ENCODE data around the gene CDC7. TPM values are rescaled to one million over a fixed set of nuclear protein-coding genes. Genes with fewer than 3 reads are reported as not detected.

Gene CDC7
- total and polyA plus RNA-seq, 2 donors = 1.9 to 26.1 TPM

GRCh38 chr1:91520942-91521507 lies 20.4 kb downstream of the CDC7 start:
- no peaks in the 10 kb centered on the region for H3K4me1 ChIP-seq (ENCODE audit: insufficient read depth)
- DNase-seq (ENCODE audit: extremely low spot score) = no peak
- no peak overlapping the region for H3K27ac ChIP-seq (ENCODE audit: low read depth)
- H3K36me3 ChIP-seq (ENCODE audit: insufficient read depth) = no peaks in the 10 kb centered on the region
- WGBS = 54% methylated on average over 2 of the region's 2 CpGs
- H3K4me3 ChIP-seq (ENCODE audit: low read depth, low read length) = no peak overlapping the region

GRCh38 chr1:91523482-91523881 lies 22.8 kb downstream of the CDC7 start:
- Histone ChIP-seq H3K4me1 (ENCODE audit: insufficient read depth) (no peaks in the 10 kb centered on the region), H3K4me3 (ENCODE audit: low read depth, low read length) (no peak overlapping the region), H3K36me3 (ENCODE audit: insufficient read depth) (no peaks in the 10 kb centered on the region), H3K27ac (ENCODE audit: low read depth) (no peak overlapping the region)
- no peak for DNase-seq (ENCODE audit: extremely low spot score)
- WGBS = 55% methylated on average over 1 of the region's 1 CpG

GRCh38 chr1:91526496-91526895 lies 25.8 kb downstream of the CDC7 start:
- DNase-seq (ENCODE audit: extremely low spot score) = no peak
- Histone ChIP-seq H3K4me1 (ENCODE audit: insufficient read depth) (no peaks in the 10 kb centered on the region), H3K27ac (ENCODE audit: low read depth) (no peak overlapping the region)

GRCh38 chr1:91527266-91527765 lies 26.7 kb downstream of the CDC7 start:
- 78% methylated on average over 4 of the region's 4 CpGs for WGBS
- Histone ChIP-seq H3K4me3 (ENCODE audit: low read depth, low read length) (no peak overlapping the region), H3K36me3 (ENCODE audit: insufficient read depth) (no peaks in the 10 kb centered on the region), H3K27ac (ENCODE audit: low read depth) (no peak overlapping the region), H3K4me1 (ENCODE audit: insufficient read depth) (no peaks in the 10 kb centered on the region)
- DNase-seq (ENCODE audit: extremely low spot score) = no peak

More at GRCh38 chr1:91526496-91526895, 25.8 kb downstream of the CDC7 start:
- H3K36me3 ChIP-seq (ENCODE audit: insufficient read depth) = no peaks in the 10 kb centered on the region
- 40% methylated on average over 5 of the region's 5 CpGs for WGBS
- no peak overlapping the region for H3K4me3 ChIP-seq (ENCODE audit: low read depth, low read length)

- DNase-seq (ENCODE audit: extremely low spot score) = no peak
- Histone ChIP-seq H3K4me3 (ENCODE audit: low read depth, low read length) (no peak overlapping the region), H3K27ac (ENCODE audit: low read depth) (no peak overlapping the region), H3K4me1 (ENCODE audit: insufficient read depth) (no peaks in the 10 kb centered on the region), H3K36me3 (ENCODE audit: insufficient read depth) (no peaks in the 10 kb centered on the region)
- WGBS = 39% methylated on average over 2 of the region's 2 CpGs
Measured at GRCh38 chr1:91527781-91528180, 27.1 kb downstream of the CDC7 start.

GRCh38 chr1:91529856-91530255 lies 29.2 kb downstream of the CDC7 start:
- Histone ChIP-seq H3K4me1 (ENCODE audit: insufficient read depth) (no peaks in the 10 kb centered on the region), H3K27ac (ENCODE audit: low read depth) (no peak overlapping the region), H3K4me3 (ENCODE audit: low read depth, low read length) (no peak overlapping the region), H3K36me3 (ENCODE audit: insufficient read depth) (no peaks in the 10 kb centered on the region)
- no peak for DNase-seq (ENCODE audit: extremely low spot score)
- 71% methylated on average over 3 of the region's 3 CpGs for WGBS

- 93% methylated on average over 4 of the region's 4 CpGs for WGBS
- Histone ChIP-seq H3K36me3 (ENCODE audit: insufficient read depth) (no peaks in the 10 kb centered on the region), H3K4me1 (ENCODE audit: insufficient read depth) (no peaks in the 10 kb centered on the region), H3K4me3 (ENCODE audit: low read depth, low read length) (no peak overlapping the region), H3K27ac (ENCODE audit: low read depth) (no peak overlapping the region)
- DNase-seq (ENCODE audit: extremely low spot score) = no peak
Measured at GRCh38 chr1:91533361-91534024, 32.8 kb downstream of the CDC7 start.

- WGBS = 98% methylated on average over 34 of the region's 34 CpGs
- Histone ChIP-seq H3K27ac (ENCODE audit: low read depth) (no peak overlapping the region), H3K4me3 (ENCODE audit: low read depth, low read length) (no peak overlapping the region), H3K36me3 (ENCODE audit: insufficient read depth) (no peaks in the 10 kb centered on the region), H3K4me1 (ENCODE audit: insufficient read depth) (no peaks in the 10 kb centered on the region)
- no peak for DNase-seq (ENCODE audit: extremely low spot score)
Measured at GRCh38 chr1:91535441-91535840, 34.8 kb downstream of the CDC7 start.

- no peak for DNase-seq (ENCODE audit: extremely low spot score)
- Histone ChIP-seq H3K4me3 (ENCODE audit: low read depth, low read length) (no peak overlapping the region), H3K4me1 (ENCODE audit: insufficient read depth) (no peaks in the 10 kb centered on the region), H3K27ac (ENCODE audit: low read depth) (no peak overlapping the region), H3K36me3 (ENCODE audit: insufficient read depth) (no peaks in the 10 kb centered on the region)
Measured at GRCh38 chr1:91537281-91537986, 36.8 kb downstream of the CDC7 start.

- no peaks in the 10 kb centered on the region for H3K4me1 ChIP-seq (ENCODE audit: insufficient read depth)
- no peak for DNase-seq (ENCODE audit: extremely low spot score)
- no peak overlapping the region for H3K4me3 ChIP-seq (ENCODE audit: low read depth, low read length)
- H3K36me3 ChIP-seq (ENCODE audit: insufficient read depth) = no peaks in the 10 kb centered on the region
- 67% methylated on average over 2 of the region's 2 CpGs for WGBS
- H3K27ac ChIP-seq (ENCODE audit: low read depth) = no peak overlapping the region
Measured at GRCh38 chr1:91537987-91538304, 37.3 kb downstream of the CDC7 start.

- 87% methylated on average over 1 of the region's 1 CpG for WGBS
- no peaks in the 10 kb centered on the region for H3K36me3 ChIP-seq (ENCODE audit: insufficient read depth)
- H3K4me1 ChIP-seq (ENCODE audit: insufficient read depth) = no peaks in the 10 kb centered on the region
- H3K27ac ChIP-seq (ENCODE audit: low read depth) = no peak overlapping the region
- no peak overlapping the region for H3K4me3 ChIP-seq (ENCODE audit: low read depth, low read length)
- no peak for DNase-seq (ENCODE audit: extremely low spot score)
Measured at GRCh38 chr1:91540910-91541309, 40.3 kb downstream of the CDC7 start.

- WGBS = 91% methylated on average over 5 of the region's 5 CpGs
- no peak overlapping the region for H3K4me3 ChIP-seq (ENCODE audit: low read depth, low read length)
- no peak overlapping the region for H3K27ac ChIP-seq (ENCODE audit: low read depth)
- no peaks in the 10 kb centered on the region for H3K36me3 ChIP-seq (ENCODE audit: insufficient read depth)
- DNase-seq (ENCODE audit: extremely low spot score) = no peak
- no peaks in the 10 kb centered on the region for H3K4me1 ChIP-seq (ENCODE audit: insufficient read depth)
Measured at GRCh38 chr1:91541918-91542533, 41.4 kb downstream of the CDC7 start.

- no peak for DNase-seq (ENCODE audit: extremely low spot score)
- WGBS = 90% methylated on average over 13 of the region's 13 CpGs
- no peaks in the 10 kb centered on the region for H3K36me3 ChIP-seq (ENCODE audit: insufficient read depth)
- H3K4me3 ChIP-seq (ENCODE audit: low read depth, low read length) = no peak overlapping the region
- H3K4me1 ChIP-seq (ENCODE audit: insufficient read depth) = no peaks in the 10 kb centered on the region
- H3K27ac ChIP-seq (ENCODE audit: low read depth) = no peak overlapping the region
Measured at GRCh38 chr1:91545506-91546300, 45.1 kb downstream of the CDC7 start.

Measured in urinary bladder (tissue), 4 donors.